HG03039 (cell line): Measurements from ENCODE around the gene TMA7.

Experiments used
- ATAC-seq: cut with Tn5 transposase; IDR thresholded peaks from one replicate; pipeline ENCODE4 v1.9.1; 2021; ENCODE audit warnings: mild to moderate bottlenecking, moderate library complexity; ENCODE audit not compliant: unreplicated experiment

TMA7 gene

GRCh38 chr3:48493203-48493501 is 53.1 kb downstream of the TMA7 start:
- no peak for ATAC-seq
